GM19043 (cell line): ENCODE results near the gene SEMA4G.

Source experiments
- ATAC-seq: cut with Tn5 transposase; IDR thresholded peaks from one replicate; pipeline ENCODE4 v1.9.1; 2021; ENCODE audit warnings: low read depth; ENCODE audit not compliant: unreplicated experiment

The SEMA4G gene

DNA sequence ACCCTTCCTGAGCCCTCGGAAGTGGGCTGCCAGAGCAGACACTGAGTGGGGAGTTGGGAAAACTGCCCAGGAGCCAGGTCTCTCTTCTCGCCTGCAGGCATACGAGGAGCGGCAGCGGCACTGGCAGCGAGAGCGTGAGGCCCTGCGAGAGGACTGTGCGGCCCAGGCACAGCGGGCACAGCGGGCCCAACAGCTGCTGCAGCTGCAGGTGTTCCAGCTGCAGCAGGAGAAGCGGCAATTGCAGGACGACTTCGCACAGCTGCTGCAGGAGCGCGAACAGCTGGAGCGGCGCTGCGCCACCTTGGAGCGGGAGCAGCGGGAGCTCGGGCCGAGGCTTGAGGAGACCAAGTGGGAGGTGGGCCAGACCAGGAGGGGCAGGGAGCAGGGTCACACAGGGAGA, 36.1 kb downstream of the SEMA4G start:
- ATAC-seq = no peak

DNA sequence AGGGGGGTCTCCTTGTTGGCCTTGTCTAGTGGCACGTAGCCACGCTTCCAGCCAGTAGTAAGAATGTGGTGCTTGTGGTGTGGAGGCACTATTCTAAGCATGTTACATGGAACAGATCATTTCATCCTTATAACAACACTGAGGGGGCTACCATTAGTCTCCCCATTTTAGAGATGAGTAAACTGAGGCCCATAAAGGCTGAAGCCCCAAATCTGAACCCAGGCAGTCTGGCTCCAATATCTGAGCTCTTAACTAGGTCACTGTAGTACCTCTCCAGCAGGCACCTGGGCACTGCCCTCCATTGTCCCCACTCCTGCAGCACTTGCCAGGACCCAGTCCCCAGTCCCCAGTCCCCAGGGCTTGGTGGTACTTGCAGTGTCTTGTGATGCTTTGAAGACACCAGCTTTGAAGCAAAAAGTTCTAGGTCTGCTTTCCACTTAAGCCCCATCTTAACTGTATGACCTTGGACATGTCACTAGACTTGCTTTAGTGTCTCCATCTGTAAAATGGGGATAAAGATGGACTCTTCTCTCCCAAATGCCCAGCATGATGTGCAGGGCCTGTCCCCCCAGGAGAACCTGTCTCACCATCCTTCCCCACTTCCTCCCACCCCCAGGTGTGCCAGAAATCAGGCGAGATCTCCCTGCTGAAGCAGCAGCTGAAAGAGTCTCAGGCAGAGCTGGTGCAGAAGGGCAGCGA, 36.7 kb downstream of the SEMA4G start:
- ATAC-seq = no peak

DNA sequence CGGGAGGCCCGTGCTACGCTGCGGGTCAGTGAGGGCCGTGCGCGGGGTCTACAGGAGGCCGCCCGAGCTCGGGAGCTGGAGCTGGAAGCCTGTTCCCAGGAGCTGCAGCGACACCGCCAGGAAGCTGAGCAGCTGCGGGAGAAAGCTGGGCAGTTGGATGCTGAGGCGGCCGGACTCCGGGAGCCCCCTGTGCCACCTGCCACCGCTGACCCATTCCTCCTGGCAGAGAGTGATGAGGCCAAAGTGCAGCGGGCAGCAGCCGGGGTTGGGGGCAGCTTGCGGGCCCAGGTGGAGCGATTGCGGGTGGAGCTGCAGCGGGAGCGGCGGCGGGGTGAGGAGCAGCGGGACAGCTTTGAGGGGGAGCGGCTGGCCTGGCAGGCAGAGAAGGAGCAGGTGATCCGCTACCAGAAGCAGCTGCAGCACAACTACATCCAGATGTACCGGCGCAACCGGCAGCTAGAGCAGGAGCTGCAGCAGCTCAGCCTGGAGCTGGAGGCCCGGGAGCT, 37.3 kb downstream of the SEMA4G start:
- no peak for ATAC-seq

DNA sequence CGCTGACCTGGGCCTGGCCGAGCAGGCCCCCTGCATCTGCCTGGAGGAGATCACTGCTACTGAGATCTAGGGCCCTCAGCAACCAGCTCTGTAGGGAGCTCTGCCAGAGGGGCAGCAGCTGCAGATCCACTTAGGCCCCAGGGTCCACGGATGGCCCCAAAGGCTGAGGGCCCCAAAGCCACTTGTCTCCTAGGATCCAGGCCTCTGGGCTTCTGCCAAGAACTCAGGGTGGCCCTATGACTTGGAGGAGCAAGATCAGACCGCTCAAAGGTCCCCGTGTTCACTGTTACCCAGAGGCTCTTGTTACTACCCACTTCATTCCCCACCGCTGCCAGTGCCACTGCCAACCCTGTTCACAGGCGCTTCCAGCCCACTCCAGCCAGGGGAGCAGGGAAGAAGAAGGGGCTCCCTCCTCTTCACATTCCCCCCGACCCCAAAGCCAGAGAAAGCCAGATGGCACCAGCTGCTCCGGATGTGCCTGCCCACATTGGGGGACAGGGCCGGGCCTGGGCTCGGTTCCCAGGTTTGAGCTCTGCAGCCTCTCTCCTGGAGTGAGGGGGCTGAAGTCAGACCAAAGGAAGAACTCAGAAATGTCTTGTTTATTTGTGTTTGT, 37.9 kb downstream of the SEMA4G start:
- ATAC-seq = no peak

DNA sequence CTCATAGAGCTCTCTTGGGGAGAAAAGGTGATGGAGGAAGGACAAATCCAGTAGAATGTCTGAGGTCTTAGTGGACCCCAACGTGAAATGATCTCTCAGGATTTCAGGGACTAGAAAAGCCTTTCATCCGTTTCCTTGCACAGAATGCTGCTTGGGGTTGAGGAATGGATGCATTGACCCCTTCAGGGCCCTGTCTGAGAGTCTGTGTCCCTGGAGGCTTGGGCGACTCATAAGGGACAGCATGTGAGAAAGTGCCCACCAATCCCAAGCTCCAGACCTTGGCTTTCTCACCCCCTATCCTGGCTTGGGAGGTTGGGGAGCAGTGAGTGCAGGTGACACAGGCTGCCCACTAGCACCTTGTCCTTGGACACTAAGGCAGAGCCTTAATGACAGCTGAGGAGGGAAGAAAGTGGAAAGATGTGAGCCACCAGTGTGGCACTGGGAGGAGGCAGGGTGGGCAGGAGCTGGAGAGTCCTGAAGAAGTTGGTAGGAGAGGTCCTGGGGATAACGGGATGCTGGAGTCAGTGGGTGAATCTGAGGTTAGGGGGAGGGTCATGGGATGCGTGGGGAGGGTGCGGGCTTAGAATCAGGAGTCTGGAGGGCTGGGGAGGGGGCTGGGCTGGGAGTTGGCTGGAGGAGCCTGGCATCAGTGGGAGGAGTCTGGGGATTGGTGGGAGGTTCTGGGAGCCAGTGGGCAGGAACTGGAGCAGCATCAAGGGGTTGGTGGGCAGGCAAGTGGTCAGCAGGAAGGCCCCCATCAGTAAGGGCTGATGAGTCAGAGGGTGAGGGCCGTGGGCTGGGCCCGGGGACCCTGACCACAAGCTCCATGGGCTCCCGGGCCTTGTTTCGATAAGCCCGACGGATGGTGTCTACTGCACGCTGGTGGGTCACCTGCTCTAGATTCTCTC, 38.9 kb downstream of the SEMA4G start:
- ATAC-seq = no peak

DNA sequence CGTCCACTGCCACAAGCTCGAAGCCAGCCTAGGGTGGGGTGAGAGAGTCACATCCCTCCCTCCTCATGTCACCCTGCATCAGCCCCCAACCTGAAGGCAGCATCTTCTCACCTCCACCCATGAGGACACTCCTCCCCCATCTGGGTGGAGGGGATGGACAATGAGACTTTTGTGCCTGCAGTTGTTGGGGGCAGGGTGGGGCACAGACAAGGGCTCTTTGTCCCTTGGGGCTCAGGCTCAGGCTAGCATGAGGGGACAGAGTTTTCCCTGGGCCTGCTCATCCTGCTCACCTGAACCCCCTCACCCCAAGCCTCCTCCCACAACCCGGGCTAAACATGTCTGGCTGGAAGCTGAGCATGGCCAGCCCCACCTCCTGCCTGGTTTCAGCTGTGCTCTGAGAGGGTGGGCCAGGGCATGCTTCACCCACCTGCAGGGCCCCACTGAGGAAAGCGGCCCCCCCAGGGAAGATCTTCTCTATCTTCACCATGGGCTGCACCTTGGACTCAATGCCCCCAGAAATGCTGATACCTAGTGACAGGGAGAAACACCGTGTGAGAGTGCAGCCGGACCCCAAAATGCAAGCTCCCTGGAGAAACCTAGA, 39.6 kb downstream of the SEMA4G start:
- no peak for ATAC-seq

DNA sequence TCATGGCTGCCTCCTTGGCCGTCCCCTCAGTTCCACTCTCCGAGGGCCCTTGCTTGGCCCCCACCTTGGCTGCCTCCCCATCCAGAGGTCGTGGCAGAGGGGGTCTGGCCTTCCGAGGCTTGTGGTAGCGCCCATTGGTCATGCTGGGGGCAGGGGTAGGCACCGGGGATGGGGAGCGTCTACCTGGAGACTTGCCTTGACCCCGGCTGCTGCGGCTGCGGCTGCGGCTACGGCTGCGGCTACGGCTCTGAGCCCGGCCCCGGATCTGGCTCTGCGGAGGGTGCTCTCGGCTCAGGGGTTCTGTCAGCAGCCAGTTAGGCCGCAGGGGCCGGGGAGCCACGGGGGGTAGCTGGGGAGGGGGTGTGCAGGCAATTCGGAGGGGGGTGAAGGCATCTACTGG, 41.0 kb downstream of the SEMA4G start:
- ATAC-seq = no peak

DNA sequence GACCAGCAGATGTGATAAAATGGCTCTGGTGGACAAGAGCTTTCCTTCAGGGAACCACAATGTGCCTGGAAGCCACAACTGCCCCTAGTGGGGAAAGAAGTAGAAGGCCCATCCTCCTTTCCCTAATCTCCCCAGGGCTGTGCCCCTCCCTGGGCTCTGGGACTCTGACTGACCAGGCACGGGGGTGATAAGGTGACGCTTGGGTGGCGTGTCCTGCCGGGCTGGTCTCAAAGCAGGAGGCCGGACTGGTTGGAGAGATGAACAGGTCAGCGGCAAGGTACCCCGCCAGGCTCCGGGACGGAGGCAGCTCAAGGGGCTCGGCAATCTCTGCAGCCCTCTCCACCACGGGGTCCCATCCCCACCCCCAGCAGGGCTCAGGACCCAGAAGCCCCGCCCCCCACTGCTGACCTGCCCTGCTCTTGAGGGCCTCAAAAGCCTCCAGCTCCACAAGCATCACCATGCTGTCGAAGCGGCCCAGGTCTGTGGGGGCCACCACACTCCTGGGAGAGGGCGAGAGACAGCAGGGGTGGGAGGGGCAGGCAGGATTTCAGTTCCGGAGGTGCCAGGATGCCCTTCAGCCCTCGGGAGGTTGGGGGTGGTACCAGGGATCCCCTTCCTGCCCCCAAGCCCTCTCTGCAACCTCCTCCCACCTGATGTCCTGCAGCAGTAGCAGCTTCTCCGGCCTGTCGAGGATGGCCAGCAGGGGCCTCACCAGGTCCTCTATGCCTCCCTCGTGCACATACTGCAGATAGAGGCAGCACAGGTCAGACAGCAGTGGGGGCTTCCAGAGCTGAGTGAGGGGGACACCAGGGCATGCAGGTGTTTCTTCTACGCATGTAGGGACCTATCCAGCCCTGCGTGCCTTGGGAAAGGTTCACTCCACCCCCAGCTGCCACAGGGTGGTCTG, 42.5 kb downstream of the SEMA4G start:
- no peak for ATAC-seq

DNA sequence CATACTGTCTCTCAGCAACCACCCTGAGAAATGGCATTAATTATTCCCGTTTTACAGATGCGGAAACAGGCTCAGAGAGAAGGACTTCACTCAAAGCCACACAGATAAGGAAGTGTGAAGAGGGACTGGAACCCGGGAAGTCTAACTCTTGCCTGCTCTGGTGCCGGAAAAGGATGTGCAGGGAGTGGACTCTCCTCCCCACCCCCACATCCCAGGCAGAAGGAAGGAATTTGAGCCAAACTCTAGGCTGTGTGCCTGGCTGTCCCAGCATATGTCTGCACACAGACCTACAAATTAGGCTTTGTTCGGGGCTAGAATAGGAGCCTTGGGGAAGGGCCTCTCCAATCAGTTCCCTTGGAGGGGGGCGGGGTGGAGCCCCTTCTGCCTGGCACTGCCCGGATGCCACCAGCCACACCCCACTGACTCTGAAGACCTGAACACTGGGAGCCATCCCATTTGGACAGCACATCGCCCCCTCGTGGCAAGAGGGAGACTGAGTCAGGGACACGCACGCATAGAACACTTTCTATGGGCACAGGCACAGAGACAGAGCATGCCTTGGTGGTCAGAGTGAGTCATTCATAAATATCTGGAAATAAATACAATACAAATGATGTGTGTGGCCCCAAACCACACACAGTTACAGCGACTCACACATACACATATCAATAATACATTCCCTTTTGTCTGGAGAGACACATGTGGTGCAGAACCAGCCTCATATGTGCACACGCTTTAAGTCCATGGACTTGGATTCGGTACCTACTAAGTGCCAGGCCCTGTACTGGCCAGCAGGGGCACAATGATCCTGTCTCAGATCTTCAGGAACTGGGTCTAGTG, 43.4 kb downstream of the SEMA4G start:
- peak; percentile 61 for ATAC-seq

DNA sequence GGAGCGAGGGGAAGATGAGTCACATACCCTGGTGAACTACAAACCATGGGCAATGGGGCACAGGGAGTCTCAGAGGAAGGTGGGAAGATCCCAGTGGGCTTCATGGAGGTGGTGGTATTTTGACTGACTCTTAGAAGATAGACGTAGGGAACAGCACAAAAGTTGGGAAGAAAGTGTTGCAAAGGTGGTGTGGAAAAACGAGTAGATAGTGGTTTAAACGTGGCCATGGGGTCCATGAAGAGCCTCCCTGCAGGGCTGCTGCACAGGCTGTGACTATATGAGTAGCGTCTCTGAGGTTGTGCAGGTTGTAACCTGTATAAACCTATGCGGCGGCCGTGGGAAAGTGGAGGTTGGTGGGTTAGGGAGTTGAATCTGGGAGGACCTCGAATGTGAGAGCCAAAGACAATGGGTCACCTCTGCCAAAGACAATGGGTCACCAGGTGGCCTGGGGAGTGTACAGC, 44.1 kb downstream of the SEMA4G start:
- no peak for ATAC-seq

DNA sequence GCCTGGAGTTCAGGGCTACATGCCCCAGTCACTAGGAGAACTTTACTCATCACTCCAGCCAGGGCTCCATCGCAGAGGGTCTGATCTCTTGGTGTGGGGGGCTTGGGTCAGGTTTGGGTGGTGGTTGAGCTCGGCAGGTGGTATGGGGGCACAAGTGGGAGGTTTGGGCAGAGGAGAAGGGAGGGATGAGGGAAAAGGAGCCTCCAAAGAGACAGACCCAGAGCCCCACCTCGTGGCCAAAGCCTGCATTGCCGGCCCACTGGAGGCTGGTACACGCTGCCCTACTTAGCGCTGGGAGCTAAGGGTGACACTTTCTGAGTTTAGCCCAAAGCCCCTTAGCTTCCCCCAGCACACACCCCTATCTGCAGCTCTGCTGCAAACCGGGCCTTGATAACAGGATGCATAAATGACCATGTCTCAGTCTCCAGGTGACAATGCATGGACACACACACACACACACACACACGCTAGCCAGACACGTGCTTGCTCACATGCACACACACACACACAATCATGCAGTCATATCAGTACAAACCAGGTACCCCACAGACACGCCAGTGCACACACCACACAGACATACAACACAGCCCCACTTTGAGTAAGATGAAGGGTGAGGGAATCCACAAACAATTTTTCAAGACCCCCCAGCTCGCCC, 45.1 kb downstream of the SEMA4G start:
- no peak for ATAC-seq

DNA sequence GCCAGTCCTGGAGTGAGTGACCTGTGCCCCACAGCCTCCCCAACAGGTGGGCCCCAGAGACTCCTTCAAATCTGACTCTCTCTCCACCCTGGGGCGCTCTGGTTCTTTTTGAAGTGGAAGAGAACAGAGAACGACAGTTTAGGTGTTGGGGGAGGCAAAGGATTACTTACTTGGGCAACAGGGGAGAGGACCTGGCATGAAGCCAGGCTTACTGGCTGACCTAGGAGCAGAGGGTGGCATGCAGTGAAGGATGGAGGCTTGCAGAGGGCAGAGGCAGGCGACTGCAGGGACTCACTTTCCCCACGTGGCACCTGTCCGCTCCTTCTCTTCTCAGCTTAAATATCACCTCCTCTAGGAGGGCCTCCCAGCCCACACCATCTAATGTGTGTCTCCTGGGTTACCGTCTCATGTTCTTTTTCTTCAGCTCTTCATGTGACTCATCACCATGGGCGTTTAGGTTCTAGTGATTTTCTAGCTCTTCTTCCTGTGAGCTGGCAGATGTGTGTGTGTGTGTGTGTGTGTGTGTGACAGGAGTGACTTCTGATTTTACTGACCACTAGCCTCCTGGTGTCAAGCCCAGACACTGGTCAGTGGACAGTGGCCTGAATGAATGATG, 45.8 kb downstream of the SEMA4G start:
- no peak for ATAC-seq

DNA sequence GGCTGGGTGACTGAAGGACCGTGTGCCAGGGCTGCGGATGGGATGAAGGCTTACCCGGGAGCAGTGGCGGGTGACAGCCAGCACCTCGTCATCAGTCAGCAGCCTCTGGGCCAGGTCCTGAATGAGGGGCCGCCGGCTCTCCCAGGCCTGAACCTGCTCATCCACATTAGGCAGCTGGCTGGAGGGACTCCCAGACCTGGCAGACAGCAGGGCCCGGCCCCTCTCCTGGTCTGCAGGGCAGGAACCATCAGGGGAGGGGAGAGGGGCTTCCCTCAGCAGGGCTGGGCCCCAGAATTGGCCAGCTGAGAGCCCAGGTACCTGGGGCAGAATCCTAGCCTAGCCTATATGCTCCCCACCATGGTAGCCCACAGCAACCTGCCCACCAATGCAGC, 46.3 kb downstream of the SEMA4G start:
- ATAC-seq = no peak

DNA sequence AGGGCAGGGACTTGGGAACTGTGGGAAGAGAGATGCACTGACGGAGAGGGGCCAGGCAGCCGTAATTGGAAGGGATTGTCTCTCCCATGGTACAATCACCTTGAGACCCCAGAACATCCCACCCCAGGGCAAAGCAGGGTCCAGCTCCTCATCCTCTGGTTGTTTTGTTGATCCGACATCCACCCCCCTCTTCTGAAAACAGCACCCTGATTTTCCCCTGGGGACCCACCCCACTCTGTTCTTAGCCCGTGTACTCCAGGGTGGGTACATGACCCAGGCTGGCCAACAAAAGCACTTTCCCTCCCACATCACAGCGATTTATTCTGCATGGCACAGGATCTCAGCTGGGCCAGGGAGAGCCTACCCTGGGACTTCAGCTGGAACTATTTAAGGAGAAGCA, 47.5 kb downstream of the SEMA4G start:
- no peak for ATAC-seq

DNA sequence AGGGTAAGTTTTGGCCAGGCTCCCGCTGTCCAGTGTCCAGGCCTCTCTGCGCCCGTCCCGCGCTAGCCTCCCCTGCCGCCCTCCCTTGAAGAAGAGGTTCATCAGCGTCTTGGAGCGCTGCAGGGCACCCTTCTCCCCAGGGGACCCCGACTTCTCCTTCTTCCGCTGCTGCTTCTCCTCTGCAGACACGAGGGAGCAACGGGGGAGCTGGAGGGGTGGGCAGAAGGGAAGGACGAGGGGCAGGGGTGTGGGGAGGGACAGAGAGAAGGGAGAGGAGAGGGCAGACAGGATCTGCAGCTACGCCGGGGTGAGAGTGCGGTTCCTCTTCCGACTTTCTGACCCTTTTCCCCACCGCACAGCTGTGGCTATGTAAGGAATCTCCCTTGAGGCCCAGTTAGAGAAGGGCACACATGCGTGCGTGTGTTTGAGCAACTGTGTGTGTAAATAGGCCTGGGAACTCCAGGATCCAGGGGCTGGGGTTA, 48.9 kb downstream of the SEMA4G start:
- no peak for ATAC-seq

DNA sequence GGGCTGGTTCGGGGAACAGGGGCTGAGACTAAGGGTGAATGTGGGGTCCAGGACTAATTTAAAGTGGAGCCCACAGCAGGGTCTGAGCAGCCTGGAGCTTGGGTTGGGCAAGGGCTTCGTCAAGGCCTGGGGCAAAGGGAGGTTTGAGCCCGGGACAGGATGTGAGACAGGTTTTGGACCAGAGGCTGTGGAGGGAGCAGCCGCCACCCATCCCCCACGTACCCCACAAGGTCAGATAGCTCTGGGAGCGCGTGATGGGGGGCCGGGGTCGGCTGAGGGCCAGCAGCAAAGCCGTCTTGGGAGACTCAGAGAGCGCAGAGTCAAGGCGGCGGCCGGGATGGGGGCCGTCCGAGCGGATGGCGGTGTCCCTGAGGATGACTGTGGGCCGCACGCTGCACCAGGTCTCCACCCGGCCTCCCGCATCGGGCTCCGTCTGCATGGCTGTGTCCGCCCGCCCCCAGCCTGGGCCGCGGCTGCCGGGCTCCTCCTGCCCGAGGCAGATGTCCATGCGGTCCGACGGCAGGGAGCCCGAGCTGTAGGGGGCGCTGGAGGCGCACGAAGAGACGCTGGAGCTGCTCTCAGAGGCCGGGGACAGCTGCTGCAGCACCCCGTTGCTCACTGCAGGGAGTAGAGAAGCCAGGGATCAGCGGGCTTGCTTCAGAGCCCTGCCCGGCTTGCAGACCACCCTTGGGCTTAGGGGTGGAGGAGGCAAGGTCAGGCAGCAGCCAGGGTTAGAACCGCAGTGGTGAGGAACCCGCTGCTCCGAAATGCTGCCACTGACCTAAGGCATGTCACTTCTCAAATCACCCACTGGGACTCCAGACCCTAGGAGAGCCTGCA, 49.5 kb downstream of the SEMA4G start:
- no peak for ATAC-seq
